ENCODE measurements around the gene GLRB.
A peak's percentile ranks its signal among the peaks of the same experiment; 100 is the strongest.
"Not testable (repeated sequence)": the region's sequence is repeated elsewhere in the genome, so short reads cannot be mapped to it uniquely, and the experiment has no call there.

Gene GLRB

GRCh38 chr4:157075811-157076577, at the start of gene GLRB:
TSS of gene GLRB (plus strand) at chr4:157076150. CDS start at chr4:157078025, 1,875 bp downstream.
- H3K4me1 ChIP-seq (ENCODE audit: control insufficient read depth, insufficient read depth, low read length, unreplicated experiment): peaks cover 13% of the 10 kb centered on the region
- peak within 1 kb of the TSS; percentile 98 for H2AFZ ChIP-seq (ENCODE audit: low read length, unreplicated experiment)
- H3K4me3 ChIP-seq (ENCODE audit: low read depth, low read length): peak within 1 kb of the TSS; percentile 89

DNA sequence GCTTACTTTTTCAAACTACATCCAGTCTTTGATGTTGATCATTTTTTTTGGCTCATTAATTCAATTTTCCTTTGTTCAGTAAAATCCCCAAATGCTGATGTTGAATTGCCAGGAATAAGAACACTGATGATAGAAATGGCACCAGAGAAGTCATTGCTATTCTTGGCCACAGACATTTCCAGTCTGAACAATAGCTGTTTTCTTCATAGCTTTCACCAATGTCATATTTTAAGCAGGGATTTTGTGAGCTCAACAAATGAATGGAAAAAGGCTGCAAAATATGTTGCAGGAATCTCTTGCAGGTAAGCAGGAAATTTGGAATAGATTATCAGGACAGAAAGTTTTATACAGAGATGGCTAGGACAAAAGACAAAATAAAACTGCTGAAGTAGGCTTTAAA, 40.5 kb upstream of the GLRB start:
- H2AFZ ChIP-seq (ENCODE audit: low read length, unreplicated experiment): no peak overlapping the region
- H3K4me1 ChIP-seq (ENCODE audit: control insufficient read depth, insufficient read depth, low read length, unreplicated experiment): no peaks in the 10 kb centered on the region
- H3K27ac ChIP-seq (ENCODE audit: low read depth, low read length): no peak overlapping the region
- H3K36me3 ChIP-seq (ENCODE audit: insufficient read depth, low read length): no peaks in the 10 kb centered on the region
- H3K27me3 ChIP-seq (ENCODE audit: insufficient read depth, low read length): no peaks in the 10 kb centered on the region
- no peaks in the 10 kb centered on the region for H3K79me2 ChIP-seq (ENCODE audit: control insufficient read depth, insufficient read depth, low read length, unreplicated experiment)
- H3K4me3 ChIP-seq (ENCODE audit: low read depth, low read length): no peak overlapping the region

More at GRCh38 chr4:157075811-157076577, at the start of gene GLRB:
- Histone ChIP-seq H3K79me2 (ENCODE audit: control insufficient read depth, insufficient read depth, low read length, unreplicated experiment) (no peaks in the 10 kb centered on the region), H3K27ac (ENCODE audit: low read depth, low read length) (no peak within 1 kb of the TSS), H3K36me3 (ENCODE audit: insufficient read depth, low read length) (no peaks in the 10 kb centered on the region), H3K27me3 (ENCODE audit: insufficient read depth, low read length) (no peaks in the 10 kb centered on the region)

GRCh38 chr4:157040405-157040804, 35.5 kb upstream of the GLRB start:
- H3K27ac ChIP-seq (ENCODE audit: low read depth, low read length): no peak overlapping the region
- H3K36me3 ChIP-seq (ENCODE audit: insufficient read depth, low read length): no peaks in the 10 kb centered on the region
- H3K4me1 ChIP-seq (ENCODE audit: control insufficient read depth, insufficient read depth, low read length, unreplicated experiment): peaks cover 11% of the 10 kb centered on the region
- no peak overlapping the region for H2AFZ ChIP-seq (ENCODE audit: low read length, unreplicated experiment)
- no peaks in the 10 kb centered on the region for H3K27me3 ChIP-seq (ENCODE audit: insufficient read depth, low read length)
- no peaks in the 10 kb centered on the region for H3K79me2 ChIP-seq (ENCODE audit: control insufficient read depth, insufficient read depth, low read length, unreplicated experiment)
- no peak overlapping the region for H3K4me3 ChIP-seq (ENCODE audit: low read depth, low read length)

DNA sequence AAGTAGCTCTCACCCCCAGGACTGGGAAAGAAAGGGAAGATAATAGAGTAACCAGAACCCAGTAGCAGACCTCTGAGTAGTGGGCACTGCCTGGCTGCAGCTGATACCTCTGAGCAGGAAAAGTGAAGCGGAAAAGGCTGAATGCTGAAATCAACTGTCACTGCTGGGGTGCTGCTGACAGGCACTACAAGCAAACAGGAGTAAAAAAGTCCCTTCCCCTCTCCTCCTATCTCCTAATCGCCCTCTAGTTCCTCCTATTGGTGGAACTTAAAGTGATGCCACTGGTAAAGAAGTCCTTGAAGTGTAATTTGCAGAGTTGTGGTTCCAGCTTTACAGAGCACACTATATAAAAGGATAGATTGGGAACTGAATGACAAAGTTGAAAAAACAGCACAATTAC, 32.8 kb upstream of the GLRB start:
- peaks cover 12% of the 10 kb centered on the region for H3K4me1 ChIP-seq (ENCODE audit: control insufficient read depth, insufficient read depth, low read length, unreplicated experiment)
- H3K36me3 ChIP-seq (ENCODE audit: insufficient read depth, low read length): no peaks in the 10 kb centered on the region
- H3K27me3 ChIP-seq (ENCODE audit: insufficient read depth, low read length): no peaks in the 10 kb centered on the region
- H3K79me2 ChIP-seq (ENCODE audit: control insufficient read depth, insufficient read depth, low read length, unreplicated experiment): no peaks in the 10 kb centered on the region
- H2AFZ ChIP-seq (ENCODE audit: low read length, unreplicated experiment): peak overlapping the region; percentile 81
- no peak overlapping the region for H3K27ac ChIP-seq (ENCODE audit: low read depth, low read length)
- H3K4me3 ChIP-seq (ENCODE audit: low read depth, low read length): no peak overlapping the region

GRCh38 chr4:157045507-157046127, 30.3 kb upstream of the GLRB start:
- Histone ChIP-seq H3K36me3 (ENCODE audit: insufficient read depth, low read length) (no peaks in the 10 kb centered on the region), H3K27me3 (ENCODE audit: insufficient read depth, low read length) (no peaks in the 10 kb centered on the region), H2AFZ (ENCODE audit: low read length, unreplicated experiment) (peak overlapping the region; percentile 32), H3K4me3 (ENCODE audit: low read depth, low read length) (no peak overlapping the region), H3K4me1 (ENCODE audit: control insufficient read depth, insufficient read depth, low read length, unreplicated experiment) (peaks cover 12% of the 10 kb centered on the region), H3K79me2 (ENCODE audit: control insufficient read depth, insufficient read depth, low read length, unreplicated experiment) (no peaks in the 10 kb centered on the region), H3K27ac (ENCODE audit: low read depth, low read length) (no peak overlapping the region)

DNA sequence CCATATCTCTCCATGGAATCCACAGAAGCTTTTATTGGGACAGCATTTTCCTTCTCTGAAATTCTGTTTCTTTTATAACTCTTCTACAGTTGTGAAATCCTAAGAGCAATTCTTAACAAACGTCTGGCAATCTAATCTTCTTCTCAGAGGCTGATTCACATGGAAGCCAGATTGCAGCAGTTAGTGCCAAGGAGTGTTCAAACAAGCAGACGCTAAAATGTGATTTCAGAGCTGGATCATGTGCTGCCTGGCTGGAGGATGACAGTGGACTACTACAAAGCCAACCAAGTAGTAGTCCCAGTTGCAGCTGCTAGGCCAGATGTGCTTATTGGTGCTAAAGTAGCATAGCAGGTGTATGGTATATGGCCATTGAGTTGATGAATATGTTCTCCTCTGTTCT, 27.7 kb upstream of the GLRB start:
- no peaks in the 10 kb centered on the region for H3K79me2 ChIP-seq (ENCODE audit: control insufficient read depth, insufficient read depth, low read length, unreplicated experiment)
- no peak overlapping the region for H3K27ac ChIP-seq (ENCODE audit: low read depth, low read length)
- no peak overlapping the region for H2AFZ ChIP-seq (ENCODE audit: low read length, unreplicated experiment)
- H3K27me3 ChIP-seq (ENCODE audit: insufficient read depth, low read length): no peaks in the 10 kb centered on the region
- no peak overlapping the region for H3K4me3 ChIP-seq (ENCODE audit: low read depth, low read length)
- H3K4me1 ChIP-seq (ENCODE audit: control insufficient read depth, insufficient read depth, low read length, unreplicated experiment): peaks cover 6% of the 10 kb centered on the region
- no peaks in the 10 kb centered on the region for H3K36me3 ChIP-seq (ENCODE audit: insufficient read depth, low read length)

- Histone ChIP-seq H3K36me3 (ENCODE audit: insufficient read depth, low read length) (no peaks in the 10 kb centered on the region), H3K4me3 (ENCODE audit: low read depth, low read length) (no peak overlapping the region), H3K27ac (ENCODE audit: low read depth, low read length) (no peak overlapping the region), H2AFZ (ENCODE audit: low read length, unreplicated experiment) (no peak overlapping the region), H3K4me1 (ENCODE audit: control insufficient read depth, insufficient read depth, low read length, unreplicated experiment) (peaks cover 5% of the 10 kb centered on the region), H3K79me2 (ENCODE audit: control insufficient read depth, insufficient read depth, low read length, unreplicated experiment) (no peaks in the 10 kb centered on the region), H3K27me3 (ENCODE audit: insufficient read depth, low read length) (no peaks in the 10 kb centered on the region)
These were observed 25.4 kb upstream of the GLRB start for GRCh38 chr4:157050561-157050960.

DNA sequence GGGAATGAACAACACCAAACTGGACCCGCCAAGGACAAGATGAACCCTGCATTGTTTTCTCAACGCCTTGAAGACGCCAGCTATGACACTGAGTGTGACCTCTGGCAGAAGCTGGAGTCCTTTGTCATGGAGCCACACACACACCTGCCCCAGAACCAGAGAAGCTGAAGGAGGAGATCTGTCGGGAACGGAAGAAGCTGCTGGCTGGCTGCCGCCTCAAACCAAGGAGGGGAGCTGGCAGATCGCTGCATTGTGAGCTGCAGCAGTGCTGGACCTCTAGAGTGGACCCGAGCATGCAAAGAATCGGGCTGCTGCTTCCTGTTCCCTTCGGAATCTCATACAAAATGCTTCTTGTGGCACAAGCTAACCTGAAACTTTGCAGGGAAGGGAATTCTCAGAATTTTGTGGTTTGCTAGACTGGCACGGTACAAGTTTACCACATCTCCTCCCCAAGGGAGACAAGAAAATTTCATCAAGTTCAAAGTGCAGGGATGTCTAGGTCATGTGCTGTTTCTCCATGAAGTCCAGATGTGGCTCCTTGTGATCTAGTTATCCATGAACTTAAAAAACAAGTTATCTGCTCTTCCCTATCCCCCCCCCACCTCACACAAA, 23.4 kb upstream of the GLRB start:
- Histone ChIP-seq H3K4me1 (ENCODE audit: control insufficient read depth, insufficient read depth, low read length, unreplicated experiment) (peaks cover 5% of the 10 kb centered on the region), H3K36me3 (ENCODE audit: insufficient read depth, low read length) (no peaks in the 10 kb centered on the region), H3K4me3 (ENCODE audit: low read depth, low read length) (no peak overlapping the region), H3K79me2 (ENCODE audit: control insufficient read depth, insufficient read depth, low read length, unreplicated experiment) (no peaks in the 10 kb centered on the region), H3K27me3 (ENCODE audit: insufficient read depth, low read length) (no peaks in the 10 kb centered on the region), H2AFZ (ENCODE audit: low read length, unreplicated experiment) (no peak overlapping the region), H3K27ac (ENCODE audit: low read depth, low read length) (no peak overlapping the region)

DNA sequence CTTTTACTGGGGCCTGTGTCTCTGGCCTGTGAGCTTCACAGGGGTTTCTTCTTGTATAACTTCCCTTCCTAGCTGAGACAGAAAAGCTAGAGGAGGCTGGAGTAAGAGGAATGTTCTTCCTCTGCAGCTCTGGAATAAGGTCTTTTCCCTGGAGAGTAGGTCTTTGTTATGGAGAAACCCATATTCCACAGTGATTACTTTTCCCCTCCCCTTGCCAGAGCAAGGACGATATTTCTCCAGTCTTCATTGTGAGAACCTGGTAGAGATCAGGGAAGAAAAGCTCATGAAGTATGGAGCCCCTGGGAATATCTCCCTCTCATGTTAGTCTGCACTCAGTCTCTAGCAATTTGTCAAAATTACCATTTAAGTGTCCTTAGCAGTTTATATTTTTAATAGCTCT, 18.7 kb upstream of the GLRB start:
- Histone ChIP-seq H3K79me2 (ENCODE audit: control insufficient read depth, insufficient read depth, low read length, unreplicated experiment) (no peaks in the 10 kb centered on the region), H3K27ac (ENCODE audit: low read depth, low read length) (no peak overlapping the region), H3K27me3 (ENCODE audit: insufficient read depth, low read length) (no peaks in the 10 kb centered on the region), H3K4me1 (ENCODE audit: control insufficient read depth, insufficient read depth, low read length, unreplicated experiment) (peaks cover 14% of the 10 kb centered on the region), H3K36me3 (ENCODE audit: insufficient read depth, low read length) (no peaks in the 10 kb centered on the region), H2AFZ (ENCODE audit: low read length, unreplicated experiment) (no peak overlapping the region), H3K4me3 (ENCODE audit: low read depth, low read length) (no peak overlapping the region)

- peaks cover 14% of the 10 kb centered on the region for H3K4me1 ChIP-seq (ENCODE audit: control insufficient read depth, insufficient read depth, low read length, unreplicated experiment)
- not testable (repeated sequence) for H3K27ac ChIP-seq (ENCODE audit: low read depth, low read length); H3K36me3 ChIP-seq (ENCODE audit: insufficient read depth, low read length); H3K4me3 ChIP-seq (ENCODE audit: low read depth, low read length); H2AFZ ChIP-seq (ENCODE audit: low read length, unreplicated experiment); H3K79me2 ChIP-seq (ENCODE audit: control insufficient read depth, insufficient read depth, low read length, unreplicated experiment); H3K27me3 ChIP-seq (ENCODE audit: insufficient read depth, low read length)
These were observed 17.1 kb upstream of the GLRB start for GRCh38 chr4:157058899-157059298.

DNA sequence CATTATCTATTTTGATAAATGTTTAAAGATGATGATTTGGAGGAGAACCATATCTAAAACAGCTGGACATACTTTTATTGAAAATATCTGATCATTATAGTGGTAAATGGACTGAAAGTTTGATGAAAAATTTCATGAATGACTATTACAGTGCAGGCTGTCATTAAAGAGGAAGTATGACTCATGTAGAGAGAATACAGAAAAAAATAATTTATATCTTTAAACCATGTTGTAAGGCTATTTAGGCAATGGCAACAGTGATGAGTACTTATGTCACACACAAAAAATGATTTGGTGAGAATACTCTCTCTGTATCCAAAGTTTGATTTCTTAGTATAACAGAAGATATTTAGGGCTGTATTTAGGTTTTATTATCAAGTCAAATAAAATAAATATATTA, 3.9 kb upstream of the GLRB start:
- H2AFZ ChIP-seq (ENCODE audit: low read length, unreplicated experiment): no peak overlapping the region
- peaks cover 15% of the 10 kb centered on the region for H3K4me1 ChIP-seq (ENCODE audit: control insufficient read depth, insufficient read depth, low read length, unreplicated experiment)
- no peak overlapping the region for H3K27ac ChIP-seq (ENCODE audit: low read depth, low read length)
- H3K27me3 ChIP-seq (ENCODE audit: insufficient read depth, low read length): no peaks in the 10 kb centered on the region
- H3K4me3 ChIP-seq (ENCODE audit: low read depth, low read length): no peak overlapping the region
- no peaks in the 10 kb centered on the region for H3K36me3 ChIP-seq (ENCODE audit: insufficient read depth, low read length)
- no peaks in the 10 kb centered on the region for H3K79me2 ChIP-seq (ENCODE audit: control insufficient read depth, insufficient read depth, low read length, unreplicated experiment)

Data from ACC112 (cell line).